ENCODE results near the gene PRKG2. TPM values are rescaled to one million over a fixed set of nuclear protein-coding genes. Genes with fewer than 3 reads are reported as not detected.

PRKG2 gene
- total RNA-seq, 1 donor from 2014 or later: 0.72 TPM

DNA sequence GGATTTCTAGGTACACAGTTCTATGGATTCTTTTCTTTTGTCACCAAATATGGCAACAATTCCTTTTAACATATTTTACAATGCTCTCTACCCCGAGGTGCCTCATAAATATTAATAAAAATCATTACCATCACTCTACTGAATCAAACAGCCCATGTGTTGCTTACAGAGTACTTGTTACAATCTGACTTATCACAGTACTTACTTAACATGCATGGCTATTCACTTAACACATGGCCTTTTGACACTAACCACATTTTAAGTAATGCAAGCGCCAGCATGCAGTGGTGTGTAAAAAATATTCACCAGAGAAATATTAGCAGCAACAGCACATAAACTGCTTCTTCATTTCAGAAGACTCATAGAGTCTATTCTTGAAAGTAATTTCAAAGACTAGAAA lies 119.6 kb downstream of the PRKG2 start:
- H3K4me3 Mint-ChIP-seq (ENCODE audit: unreplicated experiment): no peak overlapping the region
- H3K9me3 Mint-ChIP-seq (ENCODE audit: unreplicated experiment): no peaks in the 10 kb centered on the region
- TF ChIP-seq, protein P1, sequence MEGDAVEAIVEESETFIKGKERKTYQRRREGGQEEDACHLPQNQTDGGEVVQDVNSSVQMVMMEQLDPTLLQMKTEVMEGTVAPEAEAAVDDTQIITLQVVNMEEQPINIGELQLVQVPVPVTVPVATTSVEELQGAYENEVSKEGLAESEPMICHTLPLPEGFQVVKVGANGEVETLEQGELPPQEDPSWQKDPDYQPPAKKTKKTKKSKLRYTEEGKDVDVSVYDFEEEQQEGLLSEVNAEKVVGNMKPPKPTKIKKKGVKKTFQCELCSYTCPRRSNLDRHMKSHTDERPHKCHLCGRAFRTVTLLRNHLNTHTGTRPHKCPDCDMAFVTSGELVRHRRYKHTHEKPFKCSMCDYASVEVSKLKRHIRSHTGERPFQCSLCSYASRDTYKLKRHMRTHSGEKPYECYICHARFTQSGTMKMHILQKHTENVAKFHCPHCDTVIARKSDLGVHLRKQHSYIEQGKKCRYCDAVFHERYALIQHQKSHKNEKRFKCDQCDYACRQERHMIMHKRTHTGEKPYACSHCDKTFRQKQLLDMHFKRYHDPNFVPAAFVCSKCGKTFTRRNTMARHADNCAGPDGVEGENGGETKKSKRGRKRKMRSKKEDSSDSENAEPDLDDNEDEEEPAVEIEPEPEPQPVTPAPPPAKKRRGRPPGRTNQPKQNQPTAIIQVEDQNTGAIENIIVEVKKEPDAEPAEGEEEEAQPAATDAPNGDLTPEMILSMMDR (IDR thresholded peaks at IDR 0.05; ENCODE audit: unreplicated experiment): no peak
- no peaks in the 10 kb centered on the region for H3K4me1 Mint-ChIP-seq (ENCODE audit: unreplicated experiment)
- H3K36me3 Mint-ChIP-seq (ENCODE audit: low read depth, unreplicated experiment): no peaks in the 10 kb centered on the region
- no peak overlapping the region for H3K27ac Mint-ChIP-seq (ENCODE audit: unreplicated experiment)
- no peak for DNase-seq (ENCODE audit: low spot score)
- H3K27me3 Mint-ChIP-seq (ENCODE audit: unreplicated experiment): no peaks in the 10 kb centered on the region

DNA sequence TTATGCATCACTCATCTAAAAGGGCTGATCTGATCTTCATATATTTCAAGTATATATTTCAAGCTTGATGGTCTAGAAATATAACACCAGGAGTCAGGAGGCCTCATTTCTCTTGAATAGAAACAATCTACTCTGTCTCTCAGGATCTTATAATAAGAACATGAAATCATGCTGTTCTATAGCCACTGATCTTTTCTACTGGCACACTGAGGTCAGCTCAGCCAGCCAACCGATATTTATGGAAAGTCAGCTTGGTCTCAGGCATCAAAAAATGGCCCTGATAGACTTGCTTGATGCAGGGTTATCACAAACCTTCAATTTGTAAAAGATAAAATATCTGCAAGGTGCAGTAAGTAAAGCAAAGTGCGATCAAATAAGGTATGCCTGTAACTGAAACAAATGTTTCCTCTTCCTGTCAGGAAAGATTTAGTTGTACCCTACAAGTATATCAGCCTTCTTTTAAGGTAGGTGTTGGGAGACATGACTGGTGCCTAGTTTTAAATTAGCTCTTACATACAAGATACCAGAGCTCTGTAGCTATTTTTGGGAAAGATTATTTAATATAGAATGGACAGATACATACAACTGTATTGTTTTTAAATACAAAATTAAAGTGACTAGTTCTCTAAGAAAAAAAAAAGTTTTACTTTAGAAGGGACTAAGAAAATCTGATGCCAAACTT lies 121.2 kb downstream of the PRKG2 start:
- Mint-ChIP-seq H3K4me1 (ENCODE audit: unreplicated experiment) (no peaks in the 10 kb centered on the region), H3K36me3 (ENCODE audit: low read depth, unreplicated experiment) (no peaks in the 10 kb centered on the region), H3K9me3 (ENCODE audit: unreplicated experiment) (no peaks in the 10 kb centered on the region), H3K27ac (ENCODE audit: unreplicated experiment) (no peak overlapping the region), H3K4me3 (ENCODE audit: unreplicated experiment) (no peak overlapping the region), H3K27me3 (ENCODE audit: unreplicated experiment) (no peaks in the 10 kb centered on the region)
- TF ChIP-seq, protein P1 (IDR thresholded peaks at IDR 0.05; ENCODE audit: unreplicated experiment): no peak
- DNase-seq (ENCODE audit: low spot score): no peak

DNA sequence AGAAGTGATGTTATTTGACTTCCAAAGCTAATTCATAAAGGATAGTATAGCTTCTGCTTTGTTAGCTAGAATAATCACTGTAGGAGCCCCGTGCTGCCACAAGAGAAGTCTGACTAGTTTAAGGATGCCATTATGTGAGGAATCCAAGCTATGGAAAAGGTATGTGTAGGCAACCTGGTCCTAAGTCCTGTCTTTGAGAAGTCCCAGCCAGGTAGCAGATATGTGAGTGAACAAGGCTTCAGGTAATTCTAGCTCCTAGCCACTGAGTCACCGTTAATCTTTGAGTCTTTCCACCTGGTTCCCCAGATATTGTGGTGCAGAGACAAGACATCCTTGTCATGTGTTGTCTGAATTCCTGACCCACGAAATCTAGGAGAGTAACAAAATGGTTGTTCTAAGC lies 129.0 kb downstream of the PRKG2 start:
- Mint-ChIP-seq H3K36me3 (ENCODE audit: low read depth, unreplicated experiment) (no peaks in the 10 kb centered on the region), H3K9me3 (ENCODE audit: unreplicated experiment) (no peaks in the 10 kb centered on the region)
- TF ChIP-seq, protein P1 (IDR thresholded peaks at IDR 0.05; ENCODE audit: unreplicated experiment): no peak

GRCh38 chr4:81085291-81085690 lies 129.7 kb downstream of the PRKG2 start:
- DNase-seq (ENCODE audit: low spot score): no peak
- no peak overlapping the region for H3K4me3 Mint-ChIP-seq (ENCODE audit: unreplicated experiment)
- H3K36me3 Mint-ChIP-seq (ENCODE audit: low read depth, unreplicated experiment): no peaks in the 10 kb centered on the region
- H3K27ac Mint-ChIP-seq (ENCODE audit: unreplicated experiment): no peak overlapping the region
- peaks cover 1% of the 10 kb centered on the region for H3K27me3 Mint-ChIP-seq (ENCODE audit: unreplicated experiment)
- no peaks in the 10 kb centered on the region for H3K9me3 Mint-ChIP-seq (ENCODE audit: unreplicated experiment)
- no peaks in the 10 kb centered on the region for H3K4me1 Mint-ChIP-seq (ENCODE audit: unreplicated experiment)
- TF ChIP-seq, protein P1 (IDR thresholded peaks at IDR 0.05; ENCODE audit: unreplicated experiment): no peak

More for the DNA sequence above, 129.0 kb downstream of the PRKG2 start:
- no peak overlapping the region for H3K27ac Mint-ChIP-seq (ENCODE audit: unreplicated experiment)
- no peak for DNase-seq (ENCODE audit: low spot score)
- H3K4me3 Mint-ChIP-seq (ENCODE audit: unreplicated experiment): no peak overlapping the region
- H3K4me1 Mint-ChIP-seq (ENCODE audit: unreplicated experiment): no peaks in the 10 kb centered on the region
- peaks cover 1% of the 10 kb centered on the region for H3K27me3 Mint-ChIP-seq (ENCODE audit: unreplicated experiment)

- H3K36me3 Mint-ChIP-seq (ENCODE audit: low read depth, unreplicated experiment): no peaks in the 10 kb centered on the region
These were observed 130.4 kb downstream of the PRKG2 start for GRCh38 chr4:81084634-81085033.

More at GRCh38 chr4:81084634-81085033, 130.4 kb downstream of the PRKG2 start:
- TF ChIP-seq, protein P1 (IDR thresholded peaks at IDR 0.05; ENCODE audit: unreplicated experiment): no peak
- Mint-ChIP-seq H3K4me1 (ENCODE audit: unreplicated experiment) (no peaks in the 10 kb centered on the region), H3K4me3 (ENCODE audit: unreplicated experiment) (no peak overlapping the region), H3K27ac (ENCODE audit: unreplicated experiment) (no peak overlapping the region), H3K27me3 (ENCODE audit: unreplicated experiment) (peaks cover 1% of the 10 kb centered on the region), H3K9me3 (ENCODE audit: unreplicated experiment) (no peaks in the 10 kb centered on the region)
- DNase-seq (ENCODE audit: low spot score): no peak
